HCT116 (cell line): ENCODE measurements around the gene UAP1. TPM values are rescaled to one million over a fixed set of nuclear protein-coding genes. Genes with fewer than 3 reads are reported as not detected.

ENCODE experiments used
- ATAC-seq: fragments of 200-7000 bp; cut with Tn5 transposase; 2 replicates; pipeline ENCODE4 v1.9.1; 2020; ENCODE audit warnings: mild to moderate bottlenecking, moderate library complexity
- BruUV-seq: library from RNA; stranded (reverse); fragments of 400-500 nt; replicated peaks from 2 replicates; lab custom pipeline; 2021; lab: Mats Ljungman, UMichigan
- CTCF ChIA-PET: fragments of 300-600 bp; sonication (Branson Sonifier 250); formaldehyde crosslinking; loops from one replicate; lab custom pipeline; 2021; ENCODE audit warnings: antibody characterized with exemption; lab: Charles Lee
- POLR2A ChIA-PET: fragments of 300-600, 350-600 bp; sonication (Branson Sonifier 250); formaldehyde crosslinking; loops from one replicate; lab custom pipeline; 2021; ENCODE audit warnings: antibody characterized with exemption; lab: Charles Lee
- RAD21 ChIA-PET, 2 experiments: fragments of 300-600 bp; sonication (Branson Sonifier 250); formaldehyde crosslinking; loops; one replicate each; lab custom pipeline; 2023; ENCODE audit warnings: low total read pairs in 2 of 2; ENCODE audit not compliant: uncharacterized antibody in 2 of 2, unreplicated experiment in 2 of 2, low non-redundant PET in 1 of 2; lab: Charles Lee
- DNase-seq: peaks from one replicate; pipeline ENCODE4 v3.0.0-alpha.2; 2010; ENCODE audit warnings: low read depth, low spot score
- H2AFZ ChIP-seq: fragments of 200-600 bp; shearing (Covaris generic), sonication (generic); 2 replicates; pipeline ENCODE4 v1.6.1; 2017; ENCODE audit warnings: low read depth, mixed run types, mixed read lengths, antibody characterized with exemption, low read length; ENCODE audit not compliant: poor library complexity, severe bottlenecking
- H3K27ac ChIP-seq: 2 replicates; pipeline ENCODE4 v1.5.1; 2012; ENCODE audit warnings: low read depth, low read length
- H3K27me3 ChIP-seq: fragments of 200-600 bp; sonication (generic); 2 replicates; pipeline ENCODE4 v1.6.1; 2016; ENCODE audit warnings: mixed run types, low read length, mixed read lengths; ENCODE audit not compliant: insufficient read depth
- H3K36me3 ChIP-seq, 2 experiments: fragments of 200-500 bp in 1 of 2; fragments of 200-600 bp in 1 of 2; sonication (Bioruptor generic) in 1 of 2; sonication (generic) in 1 of 2; 2 replicates each; pipeline versions ENCODE4 v1.5.1 to v1.6.1; 2014 to 2016; ENCODE audit warnings: low read length in 2 of 2, inconsistent platforms in 1 of 2, mixed read lengths in 1 of 2, mixed run types in 1 of 2; ENCODE audit not compliant: insufficient read depth in 2 of 2, control insufficient read depth in 1 of 2
- H3K4me1 ChIP-seq, 2 experiments: fragments of 200-600 bp in 1 of 2; sonication (generic) in 1 of 2; 2 replicates each; pipeline versions ENCODE4 v1.5.1 to v1.6.1; 2012 to 2017; ENCODE audit warnings: low read length in 2 of 2, inconsistent platforms in 1 of 2, mild to moderate bottlenecking in 1 of 2, mixed read lengths in 1 of 2, mixed run types in 1 of 2, moderate library complexity in 1 of 2; ENCODE audit not compliant: insufficient read depth in 2 of 2, control insufficient read depth in 1 of 2
- H3K4me2 ChIP-seq: fragments of 200-600 bp; sonication (generic); 2 replicates; pipeline ENCODE4 v1.6.1; 2017; ENCODE audit warnings: mixed run types, low read length, mixed read lengths
- H3K4me3 ChIP-seq, 2 experiments: fragments of 200-600 bp in 1 of 2; sonication (generic) in 1 of 2; replicated peaks in 1 of 2; 2 replicates each; pipeline ENCODE4 v1.5.1; 2011 to 2016; ENCODE audit warnings: low read length in 2 of 2, control low read depth in 1 of 2, low read depth in 1 of 2, mild to moderate bottlenecking in 1 of 2, mixed read lengths in 1 of 2, mixed run types in 1 of 2
- H3K79me2 ChIP-seq: fragments of 200-600 bp; sonication (generic); 2 replicates; pipeline ENCODE4 v1.6.1; 2017; ENCODE audit warnings: mild to moderate bottlenecking, mixed run types, low read length, moderate library complexity, mixed read lengths; ENCODE audit not compliant: insufficient read depth
- H3K9ac ChIP-seq: fragments of 200-600 bp; sonication (generic); 2 replicates; pipeline ENCODE4 v1.6.1; 2016; ENCODE audit warnings: low read length, mixed read lengths
- H3K9me2 ChIP-seq: fragments of 200-600 bp; sonication (generic), shearing (Covaris generic); 2 replicates; pipeline ENCODE4 v1.6.1; 2017; ENCODE audit warnings: mixed run types, mild to moderate bottlenecking, moderate library complexity; ENCODE audit not compliant: insufficient read depth
- H3K9me3 ChIP-seq, 2 experiments: fragments of 200-500 bp in 1 of 2; fragments of 200-600 bp in 1 of 2; sonication (Bioruptor generic) in 1 of 2; sonication (generic) in 1 of 2; 2 replicates each; pipeline ENCODE4 v1.6.1; 2014 to 2017; ENCODE audit warnings: low read length in 2 of 2, mixed read lengths in 2 of 2, inconsistent platforms in 1 of 2, low read depth in 1 of 2, mild to moderate bottlenecking in 1 of 2, mixed run types in 1 of 2, moderate library complexity in 1 of 2; ENCODE audit not compliant: control insufficient read depth in 1 of 2, insufficient read depth in 1 of 2
- H4K20me1 ChIP-seq: fragments of 200-600 bp; sonication (generic), shearing (Covaris generic); 2 replicates; pipeline ENCODE4 v1.6.1; 2017; ENCODE audit warnings: mixed run types, mild to moderate bottlenecking, moderate library complexity; ENCODE audit not compliant: insufficient read depth
- CBX3 ChIP-seq: IDR thresholded peaks from 2 replicates; pipeline ENCODE4 v1.6.1; 2012; ENCODE audit warnings: low read depth
- CEBPB ChIP-seq: IDR thresholded peaks from 2 replicates; pipeline ENCODE4 v1.6.1; 2012; ENCODE audit warnings: low read depth
- EGR1 ChIP-seq: IDR thresholded peaks from 2 replicates; pipeline ENCODE4 v1.6.1; 2012; ENCODE audit warnings: low read depth
- EZH2 ChIP-seq: fragments of 200-600 bp; sonication (generic); IDR thresholded peaks from 2 replicates; pipeline ENCODE4 v1.6.1; 2017; ENCODE audit warnings: antibody characterized with exemption, mixed run types
- EZH2phosphoT487 ChIP-seq: fragments of 200-600 bp; IDR thresholded peaks from 2 replicates; pipeline ENCODE4 v1.6.1; 2018; ENCODE audit warnings: antibody characterized with exemption, borderline replicate concordance
- JUND ChIP-seq: IDR thresholded peaks from 2 replicates; pipeline ENCODE4 v1.6.1; 2012
- POLR2A ChIP-seq: IDR thresholded peaks from 2 replicates; pipeline ENCODE4 v1.7.0; 2011; ENCODE audit warnings: borderline replicate concordance; ENCODE audit not compliant: insufficient read depth, insufficient read length; ENCODE audit errors: extremely low read depth
- POLR2AphosphoS5 ChIP-seq: IDR thresholded peaks from 2 replicates; pipeline ENCODE4 v1.6.1; 2011; ENCODE audit warnings: mild to moderate bottlenecking, low read depth, low read length, moderate library complexity
- SIN3A ChIP-seq: IDR thresholded peaks from 2 replicates; pipeline ENCODE4 v1.6.1; 2012; ENCODE audit warnings: low read depth
- SP1 ChIP-seq: IDR thresholded peaks from 2 replicates; pipeline ENCODE4 v1.6.1; 2012; ENCODE audit warnings: low read depth
- SRF ChIP-seq: IDR thresholded peaks from 2 replicates; pipeline ENCODE4 v1.6.1; 2012; ENCODE audit warnings: low read depth
- TCF7L2 ChIP-seq: IDR thresholded peaks from 2 replicates; pipeline ENCODE4 v1.7.0; 2011; ENCODE audit warnings: borderline replicate concordance, inconsistent platforms; ENCODE audit not compliant: insufficient read depth, insufficient read length; ENCODE audit errors: extremely low read depth
- YY1 ChIP-seq: IDR thresholded peaks from 2 replicates; pipeline ENCODE4 v1.6.1; 2011; ENCODE audit warnings: low read length, low read depth, moderate library complexity, mild to moderate bottlenecking; ENCODE audit not compliant: insufficient replicate concordance; ENCODE audit errors: extremely low read depth
- ZNF274 ChIP-seq: fragments of 200-500 bp; sonication (Bioruptor generic); IDR thresholded peaks from 2 replicates; pipeline ENCODE4 v1.6.1; 2014; ENCODE audit warnings: mild to moderate bottlenecking, low read depth, low read length, inconsistent platforms
- intact Hi-C: fragments of 100-400 bp; cut with micrococcal nuclease; formaldehyde crosslinking; loops from 2 replicates; pipeline ENCODE4 v1.10.0; 2022
- total RNA-seq: library from RNA; stranded (reverse); gene quantifications from one replicate; pipeline ENCODE4 v1.2.1, GENCODE V29; 2021; ENCODE audit not compliant: unreplicated experiment
- TF ChIP-seq, protein P1 (sequence below): IDR thresholded peaks from 2 replicates; pipeline ENCODE4 v1.6.1; 2012
- TF ChIP-seq, protein P2 (sequence below): IDR thresholded peaks from 2 replicates; pipeline ENCODE4 v1.6.1; 2012

Gene UAP1
- total RNA-seq, 1 experiment from 2014 or later: 51.4 TPM

DNA sequence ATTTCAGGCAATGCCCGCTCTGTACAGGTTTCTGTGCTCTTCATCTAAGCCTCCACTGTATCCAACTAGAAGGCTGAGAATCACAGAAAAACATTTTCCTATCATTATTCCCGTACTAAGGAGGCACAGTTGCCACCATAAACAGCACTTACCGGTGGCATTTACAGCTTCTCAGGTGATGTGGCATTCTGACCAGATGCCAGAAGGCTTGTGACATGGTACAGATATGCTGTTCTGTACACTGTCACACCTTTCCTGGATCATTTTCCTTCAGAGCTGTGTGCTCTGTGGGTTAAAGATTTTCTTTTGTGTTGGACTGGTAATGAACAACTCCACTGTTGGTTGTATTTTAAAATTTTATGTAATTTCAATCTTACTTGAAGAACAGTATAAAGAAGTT lies 4.0 kb upstream of the UAP1 start (continued):
- TF ChIP-seq, protein P1, sequence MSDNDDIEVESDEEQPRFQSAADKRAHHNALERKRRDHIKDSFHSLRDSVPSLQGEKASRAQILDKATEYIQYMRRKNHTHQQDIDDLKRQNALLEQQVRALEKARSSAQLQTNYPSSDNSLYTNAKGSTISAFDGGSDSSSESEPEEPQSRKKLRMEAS: no peak
- TF ChIP-seq YY1: no peak

DNA sequence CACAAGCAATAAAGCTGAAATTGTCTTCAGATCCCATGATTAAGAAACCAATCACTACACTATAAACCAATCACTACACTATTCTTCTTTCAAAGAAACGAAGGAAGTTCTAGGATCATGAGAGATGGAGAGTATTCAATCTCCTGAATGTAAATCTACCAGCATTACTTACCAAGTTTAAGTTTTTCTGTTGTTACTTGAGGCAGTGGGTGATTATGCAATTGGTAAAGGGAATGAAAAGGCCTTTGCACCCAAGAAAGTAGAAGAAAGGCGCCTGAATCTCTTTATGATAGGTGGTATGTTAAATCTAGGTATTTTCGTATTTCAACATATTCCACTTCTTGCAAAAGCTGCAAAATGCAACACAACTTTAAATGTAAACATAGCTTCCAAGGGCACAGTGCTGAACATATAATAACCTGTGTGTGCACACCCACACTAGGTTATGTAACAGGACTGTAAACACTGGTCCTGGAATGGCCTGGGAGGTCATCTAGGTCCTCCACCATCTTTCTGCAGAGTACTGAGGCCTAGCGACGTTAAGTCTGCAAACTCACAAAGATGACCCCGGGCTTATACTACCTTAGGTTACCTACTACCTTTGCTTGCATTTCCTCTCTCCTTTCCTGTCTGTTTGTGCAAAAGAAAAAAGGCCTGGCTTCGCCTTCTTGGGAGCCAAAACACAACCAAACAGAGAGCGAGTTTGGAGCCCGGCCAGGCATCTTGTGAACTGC lies 1.1 kb upstream of the UAP1 start:
- TF ChIP-seq SIN3A: peak; percentile 2; the same call in 1 of the 2 replicates
- no peak for TF ChIP-seq ZNF274
- Histone ChIP-seq H3K4me3 (peak overlapping the region; percentile 80 to 96), H3K27me3 (no peaks in the 10 kb centered on the region), H3K9ac (peak overlapping the region; percentile 91), H3K9me2 (no peaks in the 10 kb centered on the region), H4K20me1 (no peaks in the 10 kb centered on the region), H3K27ac (peak overlapping the region; percentile 64), H3K79me2 (peaks cover 39% of the 10 kb centered on the region), H3K36me3 (no peaks in the 10 kb centered on the region), H2AFZ (peak overlapping the region; percentile 58), H3K4me1 (peaks cover 0 to 21% of the 10 kb centered on the region in 2 experiments; a peak in 3 of 4 replicates), H3K9me3 (no peaks in the 10 kb centered on the region), H3K4me2 (peak overlapping the region; percentile 95)
- intact Hi-C loops: loop anchor here (10.0 kb wide), 1 partner anchor 206 kb away; no protein-coding TSS in a partner anchor
- ChIA-PET RAD21 (no interaction called here), CTCF (no interaction called here), POLR2A (no interaction called here)
- ATAC-seq (no peak), DNase-seq (no peak)
- BruUV-seq: TSS peak; percentile 95

DNA sequence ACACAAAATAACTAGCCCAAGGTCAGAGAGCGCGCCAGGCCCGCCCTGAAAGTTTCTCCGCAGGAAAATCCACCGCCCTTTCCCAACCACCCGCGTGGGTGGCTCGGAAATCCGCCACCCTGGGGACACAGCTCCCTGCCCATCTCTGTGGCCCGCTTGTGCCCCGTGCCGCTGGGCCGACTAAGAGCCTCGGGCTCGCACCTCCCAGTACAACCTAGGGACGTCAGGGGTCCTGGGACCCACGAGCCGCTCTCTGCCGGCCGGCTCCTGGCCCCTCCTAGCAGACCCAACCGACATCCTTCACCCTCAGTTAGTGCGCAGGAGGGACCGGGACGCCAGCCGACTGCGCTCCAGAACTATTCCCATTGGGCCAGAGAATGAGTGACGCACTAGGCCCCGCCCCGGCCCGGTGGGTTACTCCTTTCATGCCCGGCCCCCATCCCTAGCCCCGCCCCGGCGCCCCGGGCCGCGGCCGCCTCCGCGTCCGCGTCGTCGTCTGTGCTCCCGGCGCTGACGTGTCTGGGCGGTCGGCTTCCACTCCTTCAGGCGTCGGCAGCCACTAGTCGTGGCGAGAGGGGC lies 396 bp upstream of the UAP1 start:
- H4K20me1 ChIP-seq: no peaks in the 10 kb centered on the region
- ChIA-PET CTCF (no interaction called here), RAD21 (no interaction called here), POLR2A (interaction anchor here (1.0 kb wide), 1 partner anchor 13 kb away, joined by 3 read pairs; no protein-coding TSS in a partner anchor)
- peaks cover 45% of the 10 kb centered on the region for H3K79me2 ChIP-seq
- no peaks in the 10 kb centered on the region; a peak in 1 of 4 replicates for H3K36me3 ChIP-seq
- peak overlapping the region; percentile 91 for H3K9ac ChIP-seq
- no TSS peak for BruUV-seq
- DNase-seq: peak; percentile 85
- H3K9me3 ChIP-seq: no peaks in the 10 kb centered on the region
- H3K4me3 ChIP-seq: peak overlapping the region; percentile 80 to 96
- ATAC-seq: peak; percentile 93
- H2AFZ ChIP-seq: peak overlapping the region; percentile 58
- H3K9me2 ChIP-seq: no peaks in the 10 kb centered on the region
- intact Hi-C loops: loop anchor here (10.0 kb wide), 1 partner anchor 206 kb away; no protein-coding TSS in a partner anchor
- peak overlapping the region; percentile 95 for H3K4me2 ChIP-seq
- peak overlapping the region; percentile 64 for H3K27ac ChIP-seq
- H3K27me3 ChIP-seq: no peaks in the 10 kb centered on the region
- peaks cover 0 to 21% of the 10 kb centered on the region in 2 experiments; a peak in 3 of 4 replicates for H3K4me1 ChIP-seq
- TF ChIP-seq CEBPB (no peak), POLR2AphosphoS5 (peak; percentile 93), EGR1 (peak; percentile 83), EZH2 (no peak), TCF7L2 (no peak), SP1 (peak; percentile 44; the same call in 1 of the 2 replicates), CBX3 (0 out of 2 replicates have a peak, but pooled peaks have one; percentile 6), YY1 (no peak), POLR2A (no peak), SRF (no peak), JUND (no peak), EZH2phosphoT487 (no peak)
- TF ChIP-seq, protein P2, sequence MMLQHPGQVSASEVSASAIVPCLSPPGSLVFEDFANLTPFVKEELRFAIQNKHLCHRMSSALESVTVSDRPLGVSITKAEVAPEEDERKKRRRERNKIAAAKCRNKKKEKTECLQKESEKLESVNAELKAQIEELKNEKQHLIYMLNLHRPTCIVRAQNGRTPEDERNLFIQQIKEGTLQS: no peak
- TF ChIP-seq, protein P1: no peak; the same call in 1 of the 2 replicates
